GM12801 (cell line): Measurements from ENCODE around the gene GPR137.

ENCODE experiments used
- CTCF ChIP-seq: IDR thresholded peaks from one replicate; pipeline ENCODE4 v1.5.1; 2011; ENCODE audit warnings: control low read depth; ENCODE audit not compliant: insufficient read length; ENCODE audit errors: extremely low read depth

The GPR137 gene

GRCh38 chr11:64246871-64247728 lies 38.5 kb upstream of the GPR137 start, which contains the start of gene PPP1R14B:
PPP1R14B (minus strand) TSS chr11:64246943; CDS start chr11:64246673, 270 bp downstream.
- no peak for TF ChIP-seq CTCF

- TF ChIP-seq CTCF, result no peak
Measured at GRCh38 chr11:64247729-64248531, 37.7 kb upstream of the GPR137 start.

GRCh38 chr11:64248578-64248977 lies 37.1 kb upstream of the GPR137 start:
- no peak for TF ChIP-seq CTCF

- no peak for TF ChIP-seq CTCF
Measured at GRCh38 chr11:64249038-64249437, 36.6 kb upstream of the GPR137 start.

- TF ChIP-seq CTCF, result no peak
Measured at GRCh38 chr11:64249563-64250414, 35.9 kb upstream of the GPR137 start.

GRCh38 chr11:64250415-64251015 lies 35.1 kb upstream of the GPR137 start:
- TF ChIP-seq CTCF, result no peak
